Esophagus mucosa (tissue), 1 donor: Measurements from ENCODE around the gene THEM5. TPM values are rescaled to one million over a fixed set of nuclear protein-coding genes. Genes with fewer than 3 reads are reported as not detected.
"Not testable (repeated sequence)": the region's sequence is repeated elsewhere in the genome, so short reads cannot be mapped to it uniquely, and the experiment has no call there.

Source experiments
- ATAC-seq: fragments of 200-7000 bp; cut with Tn5 transposase; one replicate; pipeline ENCODE4 v1.9.1; 2020
- total RNA-seq: library from RNA; stranded (reverse); gene quantifications from one replicate; pipeline ENCODE4 v1.2.4, GENCODE V29; 2023
- donor health status: DM: yes; HTN: yes; CAD: no.

THEM5 gene
- 0.32 TPM for total RNA-seq

GRCh38 chr1:151853411-151853943, at the start of gene THEM5:
Gene THEM5 (minus strand): TSS chr1:151853712. CDS start chr1:151853565, 147 bp downstream.
- peak; percentile 42 for ATAC-seq

GRCh38 chr1:151902858-151903257, 49.3 kb upstream of the THEM5 start:
- ATAC-seq = no peak

GRCh38 chr1:151900804-151901203, 47.3 kb upstream of the THEM5 start:
- not testable (repeated sequence) for ATAC-seq

- ATAC-seq = no peak
Observed at GRCh38 chr1:151898519-151898991, 45.0 kb upstream of the THEM5 start.

- ATAC-seq = no peak
Observed at GRCh38 chr1:151897991-151898431, 44.5 kb upstream of the THEM5 start.

- ATAC-seq = no peak
Observed at GRCh38 chr1:151893176-151893924, 39.8 kb upstream of the THEM5 start.

GRCh38 chr1:151892190-151892589, 38.7 kb upstream of the THEM5 start:
- no peak for ATAC-seq

GRCh38 chr1:151891512-151891911, 38.0 kb upstream of the THEM5 start:
- ATAC-seq = no peak

GRCh38 chr1:151888972-151889570, 35.6 kb upstream of the THEM5 start:
- ATAC-seq = no peak

- ATAC-seq = peak; percentile 72
Observed at GRCh38 chr1:151887028-151887427, 33.5 kb upstream of the THEM5 start.

- ATAC-seq = peak; percentile 83
Observed at GRCh38 chr1:151885479-151885878, 32.0 kb upstream of the THEM5 start.

GRCh38 chr1:151884879-151885278, 31.4 kb upstream of the THEM5 start:
- not testable (repeated sequence) for ATAC-seq

- ATAC-seq = not testable (repeated sequence)
Observed at GRCh38 chr1:151884445-151884844, 30.9 kb upstream of the THEM5 start.

GRCh38 chr1:151883898-151884297, 30.4 kb upstream of the THEM5 start:
- not testable (repeated sequence) for ATAC-seq

GRCh38 chr1:151882918-151883317, 29.4 kb upstream of the THEM5 start:
- not testable (repeated sequence) for ATAC-seq

- ATAC-seq = no peak
Observed at GRCh38 chr1:151882466-151882865, 29.0 kb upstream of the THEM5 start.

GRCh38 chr1:151881479-151881878, 28.0 kb upstream of the THEM5 start:
- ATAC-seq = no peak

- ATAC-seq = no peak
Observed at GRCh38 chr1:151875419-151876097, 22.0 kb upstream of the THEM5 start.

GRCh38 chr1:151872776-151873175, 19.3 kb upstream of the THEM5 start:
- ATAC-seq = not testable (repeated sequence)

GRCh38 chr1:151871284-151872030, 17.9 kb upstream of the THEM5 start:
- ATAC-seq = no peak

GRCh38 chr1:151868486-151868885, 15.0 kb upstream of the THEM5 start:
- no peak for ATAC-seq

- peak; percentile 74 for ATAC-seq
Observed at GRCh38 chr1:151867765-151868411, 14.4 kb upstream of the THEM5 start.
